CD4-positive, alpha-beta T cell (primary cell): ENCODE measurements around the gene RNF223. TPM values are rescaled to one million over a fixed set of nuclear protein-coding genes. Genes with fewer than 3 reads are reported as not detected.
A peak's percentile ranks its signal among the peaks of the same experiment; 100 is the strongest.

ENCODE experiments used
- ATAC-seq: fragments of 200-7000 bp; cut with Tn5 transposase; one replicate; pipeline ENCODE4 v1.10.0; 2022; ENCODE audit warnings: mild to moderate bottlenecking; ENCODE audit not compliant: poor library complexity
- CTCF ChIA-PET: fragments of 350-600 bp; sonication (Branson Sonifier 250); formaldehyde crosslinking; loops from one replicate; lab custom pipeline; 2021; ENCODE audit warnings: antibody characterized with exemption, inconsistent platforms; lab: Charles Lee
- POLR2A ChIA-PET: fragments of 350-600 bp; sonication (Branson Sonifier 250); formaldehyde crosslinking; loops from one replicate; lab custom pipeline; 2021; ENCODE audit warnings: antibody characterized with exemption, inconsistent platforms; lab: Charles Lee
- DNase-seq, 14 experiments: peaks; one replicate each; pipeline ENCODE4 v3.0.0-alpha.2; 2013 to 2020; ENCODE audit warnings: mixed read lengths in 2 of 14
- H3K27ac ChIP-seq, 2 donors: one replicate each; pipeline versions ENCODE4 v1.5.1 to v1.7.0; 2013; ENCODE audit warnings: low read length in 2 of 2, low read depth in 1 of 2, mild to moderate bottlenecking in 1 of 2
- H3K27me3 ChIP-seq, 2 experiments: 1 replicate in 1 of 2; 2 replicates in 1 of 2; pipeline versions ENCODE4 v1.6.1 to v1.7.0; 2013; ENCODE audit warnings: low read length in 2 of 2, control low read depth in 1 of 2, mild to moderate bottlenecking in 1 of 2, moderate library complexity in 1 of 2; ENCODE audit not compliant: insufficient read depth in 2 of 2, control insufficient read depth in 1 of 2
- H3K36me3 ChIP-seq: one replicate; pipeline ENCODE4 v1.6.1; 2013; ENCODE audit warnings: low read length, control low read depth; ENCODE audit not compliant: insufficient read depth
- H3K4me1 ChIP-seq: one replicate; pipeline ENCODE4 v1.6.1; 2013; ENCODE audit warnings: low read length, control low read depth; ENCODE audit not compliant: insufficient read depth
- H3K4me3 ChIP-seq: one replicate; pipeline ENCODE4 v1.5.1; 2013; ENCODE audit warnings: mild to moderate bottlenecking, low read length, moderate library complexity
- H3K9me3 ChIP-seq, 2 experiments: 1 replicate in 1 of 2; 2 replicates in 1 of 2; pipeline versions ENCODE4 v1.6.1 to v1.7.0; 2013; ENCODE audit warnings: low read length in 2 of 2, mild to moderate bottlenecking in 2 of 2, control low read depth in 1 of 2, moderate library complexity in 1 of 2; ENCODE audit not compliant: control insufficient read depth in 1 of 2, insufficient read depth in 1 of 2
- H3K27ac Mint-ChIP-seq: one replicate; pipeline ENCODE4 v1.8.0; 2020; ENCODE audit warnings: mixed read lengths
- H3K27me3 Mint-ChIP-seq: one replicate; pipeline ENCODE4 v1.8.0; 2021; ENCODE audit warnings: mixed read lengths
- H3K36me3 Mint-ChIP-seq: one replicate; pipeline ENCODE4 v1.8.0; 2021; ENCODE audit warnings: low read depth, mixed read lengths
- H3K4me1 Mint-ChIP-seq: one replicate; pipeline ENCODE4 v1.8.0; 2021; ENCODE audit warnings: low read depth, mixed read lengths
- H3K4me3 Mint-ChIP-seq: one replicate; pipeline ENCODE4 v1.8.0; 2020; ENCODE audit warnings: mild to moderate bottlenecking, mixed read lengths
- H3K9me3 Mint-ChIP-seq: one replicate; pipeline ENCODE4 v1.8.0; 2020; ENCODE audit warnings: mixed read lengths
- intact Hi-C, 2 experiments: fragments of 100-400 bp; cut with DNase I in 1 of 2; cut with micrococcal nuclease in 1 of 2; formaldehyde crosslinking; loops; one replicate each; pipeline versions ENCODE4 v1.15.1 to v1.9.0; 2023 to 2025; cut with DNase I, micrococcal nuclease
- total RNA-seq, 174 experiments: library from RNA in 2 of 174; stranded (reverse) in 2 of 174; gene quantifications; one replicate each; pipeline ENCODE4 v1.2.3 and lab custom pipeline; 2021 to 2026
- TF ChIP-seq, protein P1 (sequence below): fragments of 200-600 bp; IDR thresholded peaks from one replicate; pipeline ENCODE4 v1.8.0; 2022; ENCODE audit warnings: antibody characterized with exemption, mild to moderate bottlenecking

The RNF223 gene
- total RNA-seq, 2 experiments from 2014 or later: not detected

DNA sequence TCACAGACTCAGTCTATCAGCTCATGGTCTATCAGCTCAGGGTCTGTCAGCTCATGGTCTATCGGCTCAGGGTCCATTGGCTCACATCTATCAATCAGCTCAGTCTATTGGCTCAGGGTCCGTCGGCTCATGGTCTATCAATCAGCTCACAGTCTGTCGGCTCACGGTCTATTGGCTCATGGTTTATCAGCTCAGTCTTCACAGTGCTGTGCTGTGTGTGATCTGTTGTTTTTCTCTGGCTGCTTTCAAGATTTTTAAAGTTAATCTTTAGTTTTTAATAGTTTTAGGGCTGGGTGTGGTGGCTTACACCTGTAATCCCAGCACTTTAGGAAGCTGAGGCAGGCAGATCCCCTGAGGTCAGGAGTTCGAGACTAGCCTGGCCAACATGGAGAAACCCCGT is 27.4 kb upstream of the RNF223 start:
- ATAC-seq: no peak
- H3K4me1 Mint-ChIP-seq: peaks cover 24% of the 10 kb centered on the region
- Histone ChIP-seq H3K4me3 (no peak overlapping the region), H3K4me1 (peaks cover 28% of the 10 kb centered on the region), H3K27ac (no peak overlapping the region), H3K36me3 (no peaks in the 10 kb centered on the region), H3K27me3 (no peaks in the 10 kb centered on the region), H3K9me3 (peaks cover 0 to 15% of the 10 kb centered on the region in 2 experiments)
- intact Hi-C loops: no loop called here
- H3K27ac Mint-ChIP-seq: no peak overlapping the region
- ChIA-PET POLR2A (no interaction called here), CTCF (interaction anchor here (0.7 kb wide), 1 partner anchor 567 kb away, joined by 4 read pairs; no protein-coding TSS in a partner anchor)
- H3K4me3 Mint-ChIP-seq: no peak overlapping the region
- DNase-seq: no peak
- peaks cover 2% of the 10 kb centered on the region for H3K9me3 Mint-ChIP-seq
- TF ChIP-seq, protein P1, sequence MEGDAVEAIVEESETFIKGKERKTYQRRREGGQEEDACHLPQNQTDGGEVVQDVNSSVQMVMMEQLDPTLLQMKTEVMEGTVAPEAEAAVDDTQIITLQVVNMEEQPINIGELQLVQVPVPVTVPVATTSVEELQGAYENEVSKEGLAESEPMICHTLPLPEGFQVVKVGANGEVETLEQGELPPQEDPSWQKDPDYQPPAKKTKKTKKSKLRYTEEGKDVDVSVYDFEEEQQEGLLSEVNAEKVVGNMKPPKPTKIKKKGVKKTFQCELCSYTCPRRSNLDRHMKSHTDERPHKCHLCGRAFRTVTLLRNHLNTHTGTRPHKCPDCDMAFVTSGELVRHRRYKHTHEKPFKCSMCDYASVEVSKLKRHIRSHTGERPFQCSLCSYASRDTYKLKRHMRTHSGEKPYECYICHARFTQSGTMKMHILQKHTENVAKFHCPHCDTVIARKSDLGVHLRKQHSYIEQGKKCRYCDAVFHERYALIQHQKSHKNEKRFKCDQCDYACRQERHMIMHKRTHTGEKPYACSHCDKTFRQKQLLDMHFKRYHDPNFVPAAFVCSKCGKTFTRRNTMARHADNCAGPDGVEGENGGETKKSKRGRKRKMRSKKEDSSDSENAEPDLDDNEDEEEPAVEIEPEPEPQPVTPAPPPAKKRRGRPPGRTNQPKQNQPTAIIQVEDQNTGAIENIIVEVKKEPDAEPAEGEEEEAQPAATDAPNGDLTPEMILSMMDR: no peak
- H3K27me3 Mint-ChIP-seq: peaks cover 4% of the 10 kb centered on the region
- H3K36me3 Mint-ChIP-seq: no peaks in the 10 kb centered on the region

DNA sequence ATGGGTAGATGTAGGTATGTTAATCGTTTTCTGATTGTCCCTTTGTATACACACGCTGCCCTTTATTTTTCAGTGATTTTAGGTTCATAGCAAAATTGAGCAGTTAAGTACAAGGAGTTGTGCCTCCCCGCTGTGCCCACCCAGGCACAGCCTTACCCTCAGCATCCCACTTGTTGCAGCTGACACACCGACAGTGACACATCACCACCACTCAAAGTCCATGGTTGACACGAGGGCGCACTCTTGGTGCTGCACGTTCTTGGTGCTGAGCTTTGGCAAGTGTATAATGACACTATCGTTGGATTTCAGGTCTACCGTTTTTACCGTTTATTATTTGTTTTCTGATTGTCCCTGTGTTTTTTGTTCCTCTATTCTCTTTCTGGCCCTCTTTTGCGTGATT is 26.2 kb upstream of the RNF223 start:
- ATAC-seq: no peak
- Mint-ChIP-seq H3K4me1 (peaks cover 24% of the 10 kb centered on the region), H3K27ac (no peak overlapping the region)

DNA sequence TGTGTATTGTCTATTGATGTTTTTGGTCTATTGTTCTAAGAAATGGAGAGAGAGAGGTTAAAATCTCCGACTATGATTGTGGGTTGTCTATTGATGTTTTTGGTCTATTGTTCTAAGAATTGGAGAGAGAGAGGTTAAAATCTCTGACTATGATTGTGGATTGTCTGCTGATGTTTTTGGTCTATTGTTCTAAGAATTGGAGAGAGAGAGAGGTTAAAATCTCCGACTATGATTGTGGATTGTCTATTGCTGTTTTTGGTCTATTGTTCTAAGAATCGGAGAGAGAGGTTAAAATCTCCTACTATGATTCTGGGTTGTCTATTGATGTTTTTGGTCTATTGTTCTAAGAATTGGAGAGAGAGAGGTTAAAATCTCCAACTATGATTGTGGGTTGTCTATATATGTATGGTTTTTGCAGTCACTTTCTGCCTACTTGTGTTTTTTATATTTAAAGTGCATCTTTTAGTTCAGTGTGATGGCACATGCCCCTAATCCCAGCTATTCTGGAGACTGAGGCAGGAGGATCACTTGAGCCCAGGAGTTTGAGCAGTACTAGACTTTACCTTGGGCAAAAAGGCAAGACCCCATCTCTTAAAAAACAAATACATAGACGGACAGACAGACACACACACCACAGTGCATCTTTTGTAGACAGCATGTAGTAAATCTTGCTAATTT is 25.5 kb upstream of the RNF223 start:
- no peak overlapping the region for H3K4me3 ChIP-seq
- peaks cover 26% of the 10 kb centered on the region for H3K4me1 ChIP-seq
- no peaks in the 10 kb centered on the region for H3K27me3 ChIP-seq
- Mint-ChIP-seq H3K9me3 (peaks cover 2% of the 10 kb centered on the region), H3K4me1 (peaks cover 24% of the 10 kb centered on the region), H3K36me3 (no peaks in the 10 kb centered on the region), H3K27me3 (peaks cover 4% of the 10 kb centered on the region), H3K4me3 (peak overlapping the region; percentile 1), H3K27ac (peak overlapping the region; percentile 14)
- no peak for ATAC-seq
- intact Hi-C loops: no loop called here
- ChIA-PET POLR2A (no interaction called here), CTCF (no interaction called here)
- DNase-seq: peak in 1 of 14 experiments; percentile 0
- no peaks in the 10 kb centered on the region for H3K36me3 ChIP-seq
- no peak overlapping the region for H3K27ac ChIP-seq
- TF ChIP-seq, protein P1: no peak
- peaks cover 0 to 19% of the 10 kb centered on the region in 2 experiments for H3K9me3 ChIP-seq

More for the DNA sequence above, 26.2 kb upstream of the RNF223 start:
- peaks cover 0 to 19% of the 10 kb centered on the region in 2 experiments for H3K9me3 ChIP-seq
- H3K27ac ChIP-seq: no peak overlapping the region
- DNase-seq: peak in 1 of 14 experiments; percentile 1
- peaks cover 2% of the 10 kb centered on the region for H3K9me3 Mint-ChIP-seq
- POLR2A ChIA-PET: no interaction called here
- H3K27me3 ChIP-seq: no peaks in the 10 kb centered on the region
- CTCF ChIA-PET: no interaction called here
- H3K36me3 ChIP-seq: no peaks in the 10 kb centered on the region
- no peak overlapping the region for H3K4me3 Mint-ChIP-seq
- no peaks in the 10 kb centered on the region for H3K36me3 Mint-ChIP-seq
- H3K4me3 ChIP-seq: no peak overlapping the region
- TF ChIP-seq, protein P1: no peak
- peaks cover 28% of the 10 kb centered on the region for H3K4me1 ChIP-seq
- H3K27me3 Mint-ChIP-seq: peaks cover 4% of the 10 kb centered on the region
- intact Hi-C loops: no loop called here
